Activated CD8-positive, alpha-beta memory T cell treated with anti-CD3 and anti-CD28 coated beads, Interleukin-2, amount 50 U/mL, for 48 hours (primary cell): Measurements from ENCODE around the gene GPR42.
"Not testable (repeated sequence)": the region's sequence is repeated elsewhere in the genome, so short reads cannot be mapped to it uniquely, and the experiment has no call there.

ENCODE experiments used
- DNase-seq: peaks from one replicate; pipeline ENCODE4 v3.0.0-alpha.2; 2020

Gene GPR42

GRCh38 chr19:35397064-35397463 is 26.2 kb downstream of the GPR42 start:
- DNase-seq: no peak

GRCh38 chr19:35398570-35398969 is 27.7 kb downstream of the GPR42 start:
- DNase-seq: no peak

- no peak for DNase-seq
Observed at GRCh38 chr19:35399231-35399630, 28.4 kb downstream of the GPR42 start.

- no peak for DNase-seq
Observed at GRCh38 chr19:35399948-35400772, 29.3 kb downstream of the GPR42 start.

GRCh38 chr19:35400773-35401100 is 29.9 kb downstream of the GPR42 start:
- no peak for DNase-seq

- DNase-seq: not testable (repeated sequence)
Observed at GRCh38 chr19:35401416-35401815, 30.5 kb downstream of the GPR42 start.

GRCh38 chr19:35403116-35403760 is 32.4 kb downstream of the GPR42 start:
- DNase-seq: no peak

GRCh38 chr19:35404879-35405622 is 34.2 kb downstream of the GPR42 start:
- DNase-seq: peak; percentile 83

GRCh38 chr19:35407619-35408018 is 36.8 kb downstream of the GPR42 start:
- DNase-seq: no peak

GRCh38 chr19:35408284-35409171 is 37.7 kb downstream of the GPR42 start:
- DNase-seq: no peak

GRCh38 chr19:35409191-35409590 is 38.3 kb downstream of the GPR42 start:
- DNase-seq: no peak

- DNase-seq: no peak
Observed at GRCh38 chr19:35410487-35410886, 39.6 kb downstream of the GPR42 start.

GRCh38 chr19:35414442-35414841 is 43.6 kb downstream of the GPR42 start:
- no peak for DNase-seq

GRCh38 chr19:35416331-35416730 is 45.5 kb downstream of the GPR42 start:
- no peak for DNase-seq

GRCh38 chr19:35417278-35417677 is 46.4 kb downstream of the GPR42 start:
- no peak for DNase-seq

- no peak for DNase-seq
Observed at GRCh38 chr19:35417713-35418534, 47.1 kb downstream of the GPR42 start.

GRCh38 chr19:35419046-35419445 is 48.2 kb downstream of the GPR42 start:
- no peak for DNase-seq

GRCh38 chr19:35419805-35420204 is 48.9 kb downstream of the GPR42 start:
- no peak for DNase-seq

- DNase-seq: no peak
Observed at GRCh38 chr19:35421362-35421761, 50.5 kb downstream of the GPR42 start.
